ENCODE results near the gene CYB5A.
"Not testable (repeated sequence)": the region's sequence is repeated elsewhere in the genome, so short reads cannot be mapped to it uniquely, and the experiment has no call there.

The CYB5A gene

DNA sequence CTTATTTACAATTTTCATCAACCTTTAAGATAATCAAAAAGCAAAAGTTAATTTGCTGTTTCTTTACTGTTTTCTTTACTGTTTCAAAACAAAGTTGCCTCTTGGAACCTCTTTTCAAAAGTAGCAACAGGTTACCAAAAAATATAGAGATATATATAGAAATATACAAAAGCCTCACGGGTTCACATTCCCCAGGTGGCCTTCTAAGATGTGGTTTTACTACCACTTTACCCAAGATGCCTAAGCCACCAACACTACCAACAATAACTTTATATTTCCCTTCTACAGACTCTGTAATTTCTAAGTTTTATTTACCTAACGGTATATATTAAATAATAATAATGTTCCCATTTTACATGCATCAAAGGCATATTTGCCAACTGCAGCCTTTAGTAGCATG is 4.9 kb downstream of the CYB5A start:
- H2AFZ ChIP-seq (ENCODE audit: low read length), result peak overlapping the region; percentile 44; the same call in 1 of the 2 replicates
- H3K9ac ChIP-seq (ENCODE audit: low read length), result no peak overlapping the region
- TF ChIP-seq EZH2phosphoT487 (IDR thresholded peaks at IDR 0.05; ENCODE audit: low read length) (no peak), EZH2 (optimal IDR thresholded peaks at IDR 0.05; ENCODE audit: low read depth, low read length) (no peak), CTCF (IDR thresholded peaks at IDR 0.05; ENCODE audit: low read length) (no peak)
- peaks cover 89% of the 10 kb centered on the region for H3K79me2 ChIP-seq (ENCODE audit: low read length)
- no peaks in the 10 kb centered on the region for H3K9me3 ChIP-seq (replicated peaks; ENCODE audit: insufficient read depth, low read length)
- peaks cover 30% of the 10 kb centered on the region for H3K4me1 ChIP-seq (ENCODE audit: low read length)
- H3K9me2 ChIP-seq (replicated peaks; ENCODE audit: insufficient read depth, low read length), result no peaks in the 10 kb centered on the region
- no peak overlapping the region for H3K4me3 ChIP-seq (ENCODE audit: low read length)
- no peaks in the 10 kb centered on the region for H3K36me3 ChIP-seq (replicated peaks; ENCODE audit: insufficient read depth, low read length)
- H4K20me1 ChIP-seq (ENCODE audit: insufficient read depth, low read length), result no peaks in the 10 kb centered on the region
- peak; percentile 59 for DNase-seq
- H3K27me3 ChIP-seq (replicated peaks; ENCODE audit: insufficient read depth, low read length), result no peaks in the 10 kb centered on the region
- no peaks in the 10 kb centered on the region; the same call in none of the 2 replicates for H3F3A ChIP-seq (ENCODE audit: insufficient read depth, low read length)
- H3K4me2 ChIP-seq (ENCODE audit: low read depth, low read length), result peak overlapping the region; percentile 62
- peak overlapping the region; percentile 60; the same call in 1 of the 2 replicates for H3K27ac ChIP-seq (ENCODE audit: low read length)

DNA sequence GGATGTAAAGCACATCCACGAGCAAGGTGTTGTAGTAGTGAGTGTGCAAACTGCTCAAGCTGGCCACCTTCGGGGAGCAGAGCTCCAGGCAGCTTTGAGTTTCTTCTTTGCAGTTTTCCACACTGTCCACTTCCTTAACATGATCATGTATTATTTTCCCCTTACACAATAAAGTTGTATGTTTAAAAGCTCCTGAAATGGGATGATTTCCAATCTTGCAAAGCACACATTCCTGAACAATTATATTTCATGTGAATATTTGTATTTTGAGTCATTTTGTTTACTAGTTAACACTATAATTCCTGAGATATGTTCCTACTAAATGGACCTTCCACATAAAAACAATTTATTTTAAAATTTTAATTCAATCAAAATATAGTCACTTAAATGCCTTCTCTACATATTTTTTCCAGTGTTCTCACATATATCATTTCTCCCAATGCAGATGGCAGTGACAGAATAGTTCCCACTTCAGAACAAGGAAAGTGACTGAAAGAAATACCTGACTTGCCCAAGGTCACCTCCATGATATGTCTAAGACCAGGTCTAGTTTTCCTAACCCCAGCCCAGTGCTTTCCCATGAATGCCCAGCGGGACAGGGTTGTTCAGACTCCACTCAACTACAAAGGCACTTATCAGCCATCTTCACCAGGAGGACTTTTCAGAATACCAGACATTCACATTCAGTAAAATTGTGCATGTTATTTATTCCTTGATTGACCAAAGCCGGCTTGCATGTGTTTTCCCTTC is 5.5 kb downstream of the CYB5A start:
- Histone ChIP-seq H2AFZ (ENCODE audit: low read length) (peak overlapping the region; percentile 44; the same call in 1 of the 2 replicates), H3K9me2 (replicated peaks; ENCODE audit: insufficient read depth, low read length) (no peaks in the 10 kb centered on the region), H3K4me1 (ENCODE audit: low read length) (peaks cover 28% of the 10 kb centered on the region), H3K9ac (ENCODE audit: low read length) (no peak overlapping the region), H3K9me3 (replicated peaks; ENCODE audit: insufficient read depth, low read length) (no peaks in the 10 kb centered on the region), H3K36me3 (replicated peaks; ENCODE audit: insufficient read depth, low read length) (no peaks in the 10 kb centered on the region), H3K4me3 (ENCODE audit: low read length) (no peak overlapping the region), H3K79me2 (ENCODE audit: low read length) (peaks cover 91% of the 10 kb centered on the region), H3K27me3 (replicated peaks; ENCODE audit: insufficient read depth, low read length) (no peaks in the 10 kb centered on the region), H4K20me1 (ENCODE audit: insufficient read depth, low read length) (no peaks in the 10 kb centered on the region), H3K27ac (ENCODE audit: low read length) (peak overlapping the region; percentile 60; the same call in 1 of the 2 replicates), H3K4me2 (ENCODE audit: low read depth, low read length) (peak overlapping the region; percentile 62), H3F3A (ENCODE audit: insufficient read depth, low read length) (no peaks in the 10 kb centered on the region; the same call in none of the 2 replicates)
- DNase-seq, result no peak
- no peak for TF ChIP-seq CTCF (IDR thresholded peaks at IDR 0.05; ENCODE audit: low read length)
- TF ChIP-seq EZH2phosphoT487 (IDR thresholded peaks at IDR 0.05; ENCODE audit: low read length), result no peak
- TF ChIP-seq EZH2 (optimal IDR thresholded peaks at IDR 0.05; ENCODE audit: low read depth, low read length), result no peak

- H3F3A ChIP-seq (ENCODE audit: insufficient read depth, low read length); H3K4me2 ChIP-seq (ENCODE audit: low read depth, low read length); H3K27ac ChIP-seq (ENCODE audit: low read length); H3K36me3 ChIP-seq (replicated peaks; ENCODE audit: insufficient read depth, low read length); H3K9ac ChIP-seq (ENCODE audit: low read length); H4K20me1 ChIP-seq (ENCODE audit: insufficient read depth, low read length); DNase-seq; H3K9me3 ChIP-seq (replicated peaks; ENCODE audit: insufficient read depth, low read length); H3K9me2 ChIP-seq (replicated peaks; ENCODE audit: insufficient read depth, low read length); H3K4me3 ChIP-seq (ENCODE audit: low read length); H3K27me3 ChIP-seq (replicated peaks; ENCODE audit: insufficient read depth, low read length); H2AFZ ChIP-seq (ENCODE audit: low read length): not testable (repeated sequence)
- peaks cover 25% of the 10 kb centered on the region for H3K4me1 ChIP-seq (ENCODE audit: low read length)
- peaks cover 91% of the 10 kb centered on the region for H3K79me2 ChIP-seq (ENCODE audit: low read length)
Observed at GRCh38 chr18:74285583-74285982, 6.2 kb downstream of the CYB5A start.

GRCh38 chr18:74284980-74285355 is 6.8 kb downstream of the CYB5A start:
- Histone ChIP-seq H3K79me2 (ENCODE audit: low read length) (peaks cover 91% of the 10 kb centered on the region), H3K4me3 (ENCODE audit: low read length) (no peak overlapping the region), H3K36me3 (replicated peaks; ENCODE audit: insufficient read depth, low read length) (no peaks in the 10 kb centered on the region), H3K9me2 (replicated peaks; ENCODE audit: insufficient read depth, low read length) (no peaks in the 10 kb centered on the region), H2AFZ (ENCODE audit: low read length) (no peak overlapping the region), H3K9me3 (replicated peaks; ENCODE audit: insufficient read depth, low read length) (no peaks in the 10 kb centered on the region), H4K20me1 (ENCODE audit: insufficient read depth, low read length) (no peaks in the 10 kb centered on the region), H3K27ac (ENCODE audit: low read length) (no peak overlapping the region), H3F3A (ENCODE audit: insufficient read depth, low read length) (no peaks in the 10 kb centered on the region; the same call in none of the 2 replicates), H3K4me1 (ENCODE audit: low read length) (peaks cover 25% of the 10 kb centered on the region), H3K9ac (ENCODE audit: low read length) (no peak overlapping the region), H3K27me3 (replicated peaks; ENCODE audit: insufficient read depth, low read length) (no peaks in the 10 kb centered on the region), H3K4me2 (ENCODE audit: low read depth, low read length) (no peak overlapping the region)
- TF ChIP-seq CTCF (IDR thresholded peaks at IDR 0.05; ENCODE audit: low read length) (no peak), EZH2 (optimal IDR thresholded peaks at IDR 0.05; ENCODE audit: low read depth, low read length) (no peak), EZH2phosphoT487 (IDR thresholded peaks at IDR 0.05; ENCODE audit: low read length) (no peak)
- DNase-seq, result no peak
